ENCODE measurements around the gene ADGRE1. TPM values are rescaled to one million over a fixed set of nuclear protein-coding genes. Genes with fewer than 3 reads are reported as not detected.

Gene ADGRE1
- total and polyA plus RNA-seq, 2 of the 13 experiments (the other 11 are each of a cell fraction or from before 2014, with no cell fraction given) = not detected

DNA sequence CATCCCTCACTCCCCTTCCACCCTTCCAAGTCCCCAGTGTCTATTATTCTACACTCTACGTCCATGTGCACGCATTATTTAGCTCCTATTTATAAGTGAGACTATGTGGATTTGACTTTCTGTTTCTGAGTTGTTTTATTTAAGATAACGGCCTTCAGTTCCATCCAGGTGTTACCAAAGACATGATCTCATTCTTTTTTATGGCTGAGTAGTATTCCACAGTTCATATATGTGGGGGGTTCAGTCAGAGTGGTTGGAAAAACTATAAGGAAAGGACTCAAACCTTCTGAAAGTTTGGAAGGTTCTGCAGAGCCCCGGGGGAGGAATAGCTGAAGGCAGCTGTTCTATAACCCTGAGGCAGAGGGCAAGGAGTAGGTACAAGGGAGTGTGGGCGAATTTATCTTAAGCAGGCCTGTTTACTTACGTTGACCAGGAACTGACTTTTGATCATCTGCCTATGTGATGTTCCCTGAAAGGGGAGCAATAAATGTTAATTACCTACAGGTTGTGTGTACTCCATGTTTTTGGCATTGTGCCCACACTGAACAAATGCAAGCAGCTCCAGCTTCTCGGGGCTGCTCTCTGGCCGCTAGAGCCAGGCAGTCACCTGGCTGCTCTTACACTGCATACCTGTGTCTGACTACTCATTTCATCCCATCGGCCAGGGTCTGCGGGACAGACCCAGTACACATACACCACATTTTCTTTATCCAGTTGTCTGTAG is 13.5 kb upstream of the ADGRE1 start:
- Histone ChIP-seq H3K27me3 (ENCODE audit: control insufficient read depth in 1 of 2, insufficient read depth in 2 of 2, low read length in 2 of 2) (peaks cover 0 to 5% of the 10 kb centered on the region in 2 experiments; a peak in 2 of 5 replicates), H3K4me3 (replicated peaks in 1 of 3; ENCODE audit: insufficient read depth in 1 of 3, low read depth in 2 of 3, low read length in 3 of 3) (no peak overlapping the region), H3K4me1 (ENCODE audit: insufficient read depth, low read length) (no peaks in the 10 kb centered on the region), H4K20me1 (ENCODE audit: insufficient read depth, low read length) (no peaks in the 10 kb centered on the region), H3K4me2 (ENCODE audit: low read depth, low read length) (no peak overlapping the region), H2AFZ (ENCODE audit: low read length) (no peak overlapping the region), H3K9ac (ENCODE audit: insufficient read depth, low read depth, low read length) (no peak overlapping the region), H3K27ac (ENCODE audit: extremely low read length, insufficient read depth, low read length) (no peak overlapping the region), H3K79me2 (ENCODE audit: insufficient read depth, low read length) (no peaks in the 10 kb centered on the region), H3K36me3 (replicated peaks in 1 of 2; ENCODE audit: control insufficient read depth in 1 of 2, insufficient read depth in 2 of 2, low read length in 2 of 2) (no peaks in the 10 kb centered on the region), H3K9me3 (ENCODE audit: low read length) (no peaks in the 10 kb centered on the region)
- WGBS (ENCODE audit: low lambda C conversion rate) = 45% methylated on average over 8 of the region's 10 CpGs
- no peak for DNase-seq (ENCODE audit: low spot score)
- in situ Hi-C loops (cut with HindIII; ENCODE audit: extremely low pct_ligation_motif_present, low pct_unique_long_range_greater_than_20kb) (loop anchor here (25.0 kb wide), 1 partner anchor 237 kb away; no protein-coding TSS in a partner anchor), intact Hi-C loops (cut with micrococcal nuclease; ENCODE audit: unreplicated experiment) (no loop called here)
- no peak for TF ChIP-seq ZBTB21 (CRISPR knock-in tag; IDR thresholded peaks at IDR 0.05)
- no peak for TF ChIP-seq ZNF777 (CRISPR knock-in tag; IDR thresholded peaks at IDR 0.05)
- TF ChIP-seq ZNF496 (CRISPR knock-in tag; IDR thresholded peaks at IDR 0.05; ENCODE audit: insufficient replicate concordance) = no peak
- TF ChIP-seq SRSF9 (IDR thresholded peaks at IDR 0.05; ENCODE audit: borderline replicate concordance, insufficient read depth, low read depth, low read length, poor library complexity, severe bottlenecking) = no peak
- TF ChIP-seq ZNF766 (CRISPR knock-in tag; IDR thresholded peaks at IDR 0.05; ENCODE audit: borderline replicate concordance) = no peak
- TF ChIP-seq, protein P1, sequence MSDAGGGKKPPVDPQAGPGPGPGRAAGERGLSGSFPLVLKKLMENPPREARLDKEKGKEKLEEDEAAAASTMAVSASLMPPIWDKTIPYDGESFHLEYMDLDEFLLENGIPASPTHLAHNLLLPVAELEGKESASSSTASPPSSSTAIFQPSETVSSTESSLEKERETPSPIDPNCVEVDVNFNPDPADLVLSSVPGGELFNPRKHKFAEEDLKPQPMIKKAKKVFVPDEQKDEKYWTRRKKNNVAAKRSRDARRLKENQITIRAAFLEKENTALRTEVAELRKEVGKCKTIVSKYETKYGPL (CRISPR knock-in tag; IDR thresholded peaks at IDR 0.05) = no peak
- TF ChIP-seq NFRKB (IDR thresholded peaks at IDR 0.05) = no peak
- TF ChIP-seq AHR (CRISPR knock-in tag; IDR thresholded peaks at IDR 0.05) = no peak
- no peak for TF ChIP-seq TBL1XR1 (IDR thresholded peaks at IDR 0.05; ENCODE audit: borderline replicate concordance, low read length, partially characterized antibody)
- no TSS peak for BruUV-seq (replicated peaks)
- ATAC-seq = no peak
- CTCF ChIA-PET (ENCODE audit: low intra/inter-chr PET ratio, low total read pairs) = no interaction called here
- POLR2A ChIA-PET = no interaction called here
- no peak for FAIRE-seq

Measured in HepG2 (cell line).